GM12872 (cell line): ENCODE results near the gene FOXP3.

ENCODE experiments used
- TF ChIP-seq, protein P1 (sequence below): IDR thresholded peaks from 3 replicates; pipeline ENCODE4 v1.5.1; 2011; ENCODE audit warnings: low read depth, mild to moderate bottlenecking, low read length, moderate library complexity; ENCODE audit not compliant: insufficient read depth

The FOXP3 gene

DNA sequence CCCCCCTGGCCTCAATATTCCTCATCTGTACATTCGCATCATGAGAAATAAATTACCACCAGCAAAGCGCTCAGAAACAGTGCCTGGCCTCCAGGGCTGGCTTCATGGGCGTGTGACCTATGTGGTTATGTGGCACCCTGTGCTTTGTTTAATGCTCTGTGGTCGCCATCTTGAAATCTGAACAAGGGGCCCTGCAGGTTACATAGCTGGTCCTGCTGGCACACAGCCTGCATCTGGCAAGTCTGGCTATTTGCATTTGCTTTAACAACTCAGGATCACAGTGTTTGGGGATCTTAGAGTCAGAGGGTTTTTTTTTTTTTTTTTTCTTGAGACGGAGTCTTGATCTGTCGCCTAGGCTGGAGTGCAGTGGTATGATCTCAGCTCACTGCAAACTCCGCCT lies 9.9 kb downstream of the FOXP3 start:
- TF ChIP-seq, protein P1, sequence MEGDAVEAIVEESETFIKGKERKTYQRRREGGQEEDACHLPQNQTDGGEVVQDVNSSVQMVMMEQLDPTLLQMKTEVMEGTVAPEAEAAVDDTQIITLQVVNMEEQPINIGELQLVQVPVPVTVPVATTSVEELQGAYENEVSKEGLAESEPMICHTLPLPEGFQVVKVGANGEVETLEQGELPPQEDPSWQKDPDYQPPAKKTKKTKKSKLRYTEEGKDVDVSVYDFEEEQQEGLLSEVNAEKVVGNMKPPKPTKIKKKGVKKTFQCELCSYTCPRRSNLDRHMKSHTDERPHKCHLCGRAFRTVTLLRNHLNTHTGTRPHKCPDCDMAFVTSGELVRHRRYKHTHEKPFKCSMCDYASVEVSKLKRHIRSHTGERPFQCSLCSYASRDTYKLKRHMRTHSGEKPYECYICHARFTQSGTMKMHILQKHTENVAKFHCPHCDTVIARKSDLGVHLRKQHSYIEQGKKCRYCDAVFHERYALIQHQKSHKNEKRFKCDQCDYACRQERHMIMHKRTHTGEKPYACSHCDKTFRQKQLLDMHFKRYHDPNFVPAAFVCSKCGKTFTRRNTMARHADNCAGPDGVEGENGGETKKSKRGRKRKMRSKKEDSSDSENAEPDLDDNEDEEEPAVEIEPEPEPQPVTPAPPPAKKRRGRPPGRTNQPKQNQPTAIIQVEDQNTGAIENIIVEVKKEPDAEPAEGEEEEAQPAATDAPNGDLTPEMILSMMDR = no peak

DNA sequence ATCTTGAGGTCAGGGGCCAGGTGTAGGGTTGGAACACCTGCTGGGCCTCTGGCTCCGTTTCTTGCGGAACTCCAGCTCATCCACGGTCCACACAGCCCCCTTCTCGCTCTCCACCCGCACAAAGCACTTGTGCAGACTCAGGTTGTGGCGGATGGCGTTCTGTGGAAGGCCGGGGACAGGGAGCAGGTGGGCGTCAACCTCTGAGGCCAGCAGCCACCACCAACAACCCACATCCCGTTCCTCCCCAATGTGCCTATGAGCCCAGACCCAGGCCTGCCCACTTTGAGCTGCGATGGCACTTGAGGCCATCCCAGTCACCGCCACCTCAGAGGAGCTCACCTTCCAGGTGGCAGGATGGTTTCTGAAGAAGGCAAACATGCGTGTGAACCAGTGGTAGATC lies 13.2 kb downstream of the FOXP3 start:
- TF ChIP-seq, protein P1 = no peak

DNA sequence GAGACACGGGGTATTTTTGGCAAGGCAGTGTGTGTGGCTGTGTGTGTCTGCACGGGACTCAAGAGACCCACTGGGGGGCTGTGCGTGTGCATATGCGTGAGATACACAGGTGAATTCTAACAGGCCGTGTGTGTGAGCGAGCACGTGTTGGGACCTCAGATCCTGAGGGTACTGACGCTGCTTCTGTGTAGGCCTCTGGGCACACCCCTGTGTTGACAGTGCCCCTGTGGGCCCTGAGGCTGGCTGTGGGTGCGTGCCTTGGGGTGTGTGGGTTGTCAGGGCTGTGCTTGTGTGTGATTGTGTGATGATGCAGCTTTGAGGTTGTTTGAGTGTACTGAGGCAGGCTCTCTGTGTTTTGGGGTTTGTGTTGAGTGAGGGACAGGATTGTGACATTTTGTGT lies 13.9 kb downstream of the FOXP3 start:
- TF ChIP-seq, protein P1 = no peak

DNA sequence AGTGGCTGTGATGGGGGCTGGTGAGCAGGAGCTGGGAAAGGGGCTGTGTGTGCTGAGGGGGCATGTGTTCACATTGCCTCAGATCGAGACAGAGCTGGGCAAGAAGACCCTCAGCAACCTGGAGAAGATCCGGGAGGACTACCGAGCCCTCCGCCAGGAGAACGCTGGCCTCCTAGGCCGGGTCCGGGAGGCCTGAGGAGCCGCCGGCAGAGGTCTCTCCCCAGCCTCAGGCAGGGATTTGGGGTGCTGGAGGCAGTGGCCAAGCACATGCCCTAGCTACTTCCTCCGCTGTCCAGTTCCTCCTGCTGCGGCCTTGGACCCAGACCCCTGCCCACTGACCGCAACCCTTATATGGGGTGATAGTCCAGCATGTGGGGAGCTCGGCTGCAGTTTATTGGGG lies 14.4 kb downstream of the FOXP3 start:
- TF ChIP-seq, protein P1 = no peak

DNA sequence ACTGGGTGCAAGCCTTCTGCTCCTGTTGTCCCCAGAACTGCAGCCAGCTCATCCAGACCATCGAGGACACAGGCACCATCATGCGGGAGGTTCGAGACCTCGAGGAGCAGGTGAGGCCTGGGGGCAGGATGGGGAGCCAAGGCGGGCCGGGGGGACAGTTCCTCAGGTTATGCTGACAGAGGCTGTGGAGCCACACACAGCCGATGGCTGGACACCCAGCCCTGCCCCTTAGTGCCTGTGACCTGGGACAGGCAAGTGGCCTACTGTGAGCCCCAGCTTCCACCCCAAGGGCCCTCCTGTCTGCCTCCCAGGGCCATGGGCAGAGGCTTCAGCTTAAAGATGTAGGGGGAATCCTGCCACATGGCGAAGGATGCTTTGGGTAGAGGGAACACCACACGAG lies 14.9 kb downstream of the FOXP3 start:
- TF ChIP-seq, protein P1 = no peak

DNA sequence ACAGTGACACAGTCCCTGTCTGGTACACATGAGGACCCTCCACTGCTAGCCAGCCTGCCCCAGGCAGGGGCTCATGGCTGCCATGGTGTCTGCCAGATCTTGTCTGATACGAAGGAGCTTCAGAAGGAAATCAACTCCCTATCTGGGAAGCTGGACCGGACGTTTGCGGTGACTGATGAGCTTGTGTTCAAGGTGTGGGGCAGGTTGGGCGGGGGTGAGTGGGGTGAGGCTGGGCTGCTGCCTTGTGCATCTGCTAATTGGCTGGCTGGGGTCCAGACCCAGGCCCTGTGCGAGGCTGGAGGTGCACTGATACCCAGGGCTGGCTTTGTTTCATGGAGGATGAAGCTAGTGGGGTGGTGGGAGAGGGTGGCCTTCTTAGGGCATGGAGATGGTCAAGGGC lies 15.4 kb downstream of the FOXP3 start:
- TF ChIP-seq, protein P1 = no peak

DNA sequence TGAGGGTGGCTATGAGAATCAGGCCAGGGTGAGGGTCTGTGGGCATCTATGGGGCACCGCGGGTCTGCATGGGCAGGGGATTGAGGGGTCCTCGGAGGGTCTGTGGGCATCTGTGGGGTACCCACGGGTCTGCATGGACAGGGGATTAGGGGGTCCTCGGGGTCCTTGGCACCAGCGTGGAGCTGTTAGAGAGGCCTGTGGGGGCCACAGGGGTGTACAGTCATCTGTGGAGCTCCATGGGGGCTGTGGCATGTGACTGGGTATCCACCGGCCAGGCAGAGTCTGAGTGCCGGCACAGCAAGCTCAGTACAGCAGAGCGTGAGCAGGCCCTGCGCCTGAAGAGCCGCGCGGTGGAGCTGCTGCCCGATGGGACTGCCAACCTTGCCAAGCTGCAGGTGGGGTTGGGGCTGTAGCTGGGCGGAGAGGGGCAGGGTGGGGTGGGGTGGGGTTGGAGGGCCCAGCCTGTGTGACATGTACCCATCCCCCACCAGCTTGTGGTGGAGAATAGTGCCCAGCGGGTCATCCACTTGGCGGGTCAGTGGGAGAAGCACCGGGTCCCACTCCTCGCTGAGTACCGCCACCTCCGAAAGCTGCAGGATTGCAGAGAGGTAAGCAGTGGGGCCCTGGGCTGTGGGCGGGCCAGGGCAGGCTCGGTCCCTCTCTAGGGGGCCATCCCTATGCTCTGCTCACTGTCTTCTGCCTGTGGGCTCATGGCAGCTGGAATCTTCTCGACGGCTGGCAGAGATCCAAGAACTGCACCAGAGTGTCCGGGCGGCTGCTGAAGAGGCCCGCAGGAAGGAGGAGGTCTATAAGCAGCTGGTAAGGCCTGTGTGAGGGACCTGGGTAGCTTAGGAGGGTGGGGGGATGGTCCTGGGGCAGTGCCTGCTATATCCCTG lies 16.3 kb downstream of the FOXP3 start:
- TF ChIP-seq, protein P1 = no peak
